Measurements from ENCODE around the gene SH3RF3.

DNA sequence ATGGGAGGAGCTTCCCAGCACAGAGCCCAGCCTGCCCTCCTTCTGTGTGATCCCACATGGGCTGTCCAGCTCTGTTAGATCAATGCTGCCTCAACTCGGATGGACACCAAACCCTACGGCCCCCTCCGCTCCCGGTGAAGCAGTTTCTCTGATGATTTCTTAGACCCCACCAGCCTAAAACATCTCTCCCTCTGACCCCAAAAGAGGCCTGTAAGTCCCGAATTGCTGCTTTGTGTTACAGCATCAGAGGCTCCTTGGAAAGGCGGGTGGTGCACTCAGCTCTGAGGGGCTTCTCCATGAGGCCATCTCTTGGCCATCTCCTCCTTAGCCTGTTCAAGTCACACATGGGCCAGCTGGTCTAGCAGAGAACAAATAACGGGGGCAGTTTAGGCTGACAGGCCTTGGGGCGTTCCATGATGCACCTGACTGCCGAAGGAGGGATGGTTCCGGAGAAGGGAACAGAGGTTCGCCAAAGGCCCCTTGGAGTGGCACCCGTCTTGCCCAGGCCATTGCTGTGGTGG, 240.7 kb downstream of the SH3RF3 start:
- TF ChIP-seq, protein P1, sequence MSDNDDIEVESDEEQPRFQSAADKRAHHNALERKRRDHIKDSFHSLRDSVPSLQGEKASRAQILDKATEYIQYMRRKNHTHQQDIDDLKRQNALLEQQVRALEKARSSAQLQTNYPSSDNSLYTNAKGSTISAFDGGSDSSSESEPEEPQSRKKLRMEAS (IDR thresholded peaks at IDR 0.05; ENCODE audit: low read depth, low read length): no peak
- no peak for TF ChIP-seq POLR2A (IDR thresholded peaks at IDR 0.05; ENCODE audit: extremely low read depth, insufficient read length)
- TF ChIP-seq, protein P2, sequence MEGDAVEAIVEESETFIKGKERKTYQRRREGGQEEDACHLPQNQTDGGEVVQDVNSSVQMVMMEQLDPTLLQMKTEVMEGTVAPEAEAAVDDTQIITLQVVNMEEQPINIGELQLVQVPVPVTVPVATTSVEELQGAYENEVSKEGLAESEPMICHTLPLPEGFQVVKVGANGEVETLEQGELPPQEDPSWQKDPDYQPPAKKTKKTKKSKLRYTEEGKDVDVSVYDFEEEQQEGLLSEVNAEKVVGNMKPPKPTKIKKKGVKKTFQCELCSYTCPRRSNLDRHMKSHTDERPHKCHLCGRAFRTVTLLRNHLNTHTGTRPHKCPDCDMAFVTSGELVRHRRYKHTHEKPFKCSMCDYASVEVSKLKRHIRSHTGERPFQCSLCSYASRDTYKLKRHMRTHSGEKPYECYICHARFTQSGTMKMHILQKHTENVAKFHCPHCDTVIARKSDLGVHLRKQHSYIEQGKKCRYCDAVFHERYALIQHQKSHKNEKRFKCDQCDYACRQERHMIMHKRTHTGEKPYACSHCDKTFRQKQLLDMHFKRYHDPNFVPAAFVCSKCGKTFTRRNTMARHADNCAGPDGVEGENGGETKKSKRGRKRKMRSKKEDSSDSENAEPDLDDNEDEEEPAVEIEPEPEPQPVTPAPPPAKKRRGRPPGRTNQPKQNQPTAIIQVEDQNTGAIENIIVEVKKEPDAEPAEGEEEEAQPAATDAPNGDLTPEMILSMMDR (IDR thresholded peaks at IDR 0.05; ENCODE audit: low read depth, low read length): no peak
- TF ChIP-seq MYC (IDR thresholded peaks at IDR 0.05; ENCODE audit: low read depth, low read length): no peak

All from NB4 (cell line).